ENCODE results near the gene UBB.
A peak's percentile ranks its signal among the peaks of the same experiment; 100 is the strongest.

Gene UBB

DNA sequence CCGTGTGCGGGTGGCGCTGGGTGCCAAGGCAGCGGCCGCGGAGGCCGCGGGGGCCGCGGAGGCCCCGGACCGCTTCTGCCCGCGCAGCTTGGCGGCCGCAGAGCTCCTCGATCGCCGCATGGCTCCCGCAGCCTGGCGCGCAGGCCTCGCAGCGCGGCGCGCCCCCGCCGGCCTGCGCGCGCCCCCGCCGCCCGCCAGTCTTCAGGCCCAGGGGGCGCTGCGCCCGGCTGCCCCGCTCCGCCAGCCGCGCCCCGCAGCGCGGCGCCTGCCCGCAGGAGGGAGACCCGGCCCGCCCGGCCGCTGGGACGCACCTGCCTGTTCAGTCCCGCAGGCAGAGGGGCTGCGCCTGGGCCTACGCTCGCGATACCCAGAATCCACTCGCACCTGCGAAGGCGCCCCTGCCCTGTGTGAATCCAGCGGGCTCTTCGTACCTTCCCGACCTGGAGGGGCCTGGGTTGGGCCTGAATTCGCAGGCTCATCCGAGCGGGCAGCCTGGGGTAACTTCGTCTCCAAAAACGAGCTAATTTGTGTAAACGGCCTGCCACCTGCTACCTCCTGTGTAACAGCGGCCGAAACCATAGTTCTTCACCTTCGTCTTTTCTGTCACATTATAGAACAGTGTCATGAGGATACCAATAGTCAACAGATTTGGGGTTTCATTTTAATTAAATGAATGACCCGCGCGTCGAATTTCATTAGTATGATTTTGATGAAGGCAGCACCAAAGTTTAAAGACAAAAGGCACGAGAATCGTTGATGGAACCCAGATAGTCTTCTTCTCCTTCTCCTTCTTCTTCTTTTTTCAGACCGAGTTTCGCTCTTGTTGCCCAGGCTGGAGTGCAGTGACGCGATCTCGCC is 27.3 kb upstream of the UBB start, which contains the start of gene CENPV:
TSS of gene CENPV (minus strand) at position 153 of the 858 bp plus-strand sequence. CDS start at position 120, 33 bp downstream.
- H3K4me3 ChIP-seq (ENCODE audit: low read depth, low read length), result peak within 1 kb of the TSS; percentile 67
- TF ChIP-seq, protein P1, sequence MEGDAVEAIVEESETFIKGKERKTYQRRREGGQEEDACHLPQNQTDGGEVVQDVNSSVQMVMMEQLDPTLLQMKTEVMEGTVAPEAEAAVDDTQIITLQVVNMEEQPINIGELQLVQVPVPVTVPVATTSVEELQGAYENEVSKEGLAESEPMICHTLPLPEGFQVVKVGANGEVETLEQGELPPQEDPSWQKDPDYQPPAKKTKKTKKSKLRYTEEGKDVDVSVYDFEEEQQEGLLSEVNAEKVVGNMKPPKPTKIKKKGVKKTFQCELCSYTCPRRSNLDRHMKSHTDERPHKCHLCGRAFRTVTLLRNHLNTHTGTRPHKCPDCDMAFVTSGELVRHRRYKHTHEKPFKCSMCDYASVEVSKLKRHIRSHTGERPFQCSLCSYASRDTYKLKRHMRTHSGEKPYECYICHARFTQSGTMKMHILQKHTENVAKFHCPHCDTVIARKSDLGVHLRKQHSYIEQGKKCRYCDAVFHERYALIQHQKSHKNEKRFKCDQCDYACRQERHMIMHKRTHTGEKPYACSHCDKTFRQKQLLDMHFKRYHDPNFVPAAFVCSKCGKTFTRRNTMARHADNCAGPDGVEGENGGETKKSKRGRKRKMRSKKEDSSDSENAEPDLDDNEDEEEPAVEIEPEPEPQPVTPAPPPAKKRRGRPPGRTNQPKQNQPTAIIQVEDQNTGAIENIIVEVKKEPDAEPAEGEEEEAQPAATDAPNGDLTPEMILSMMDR (conservative IDR thresholded peaks at IDR 0.05; ENCODE audit: low read depth, low read length), result peak; percentile 4
- DNase-seq (ENCODE audit: low read depth), result peak; percentile 28

DNA sequence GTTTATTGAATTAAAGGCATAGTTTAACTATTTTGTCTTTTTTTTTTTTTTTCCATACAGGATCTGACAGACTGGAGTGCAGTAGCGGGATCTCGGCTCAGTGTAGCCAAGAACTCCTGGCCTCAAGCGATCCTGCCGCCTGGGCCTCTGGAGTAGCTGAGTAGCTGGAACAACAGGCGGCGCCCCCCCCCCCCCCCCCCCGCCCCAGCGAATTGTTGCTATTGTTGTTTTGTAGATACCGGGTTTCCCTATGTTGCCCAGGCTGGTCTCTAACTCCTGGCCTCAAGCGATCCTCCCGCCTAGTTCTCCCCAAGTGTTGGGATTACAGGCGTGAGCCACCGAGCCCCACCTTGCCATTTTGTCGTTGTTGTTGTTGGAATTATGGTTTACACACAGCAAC is 26.3 kb upstream of the UBB start:
- no peak for DNase-seq (ENCODE audit: low read depth)
- no peak overlapping the region for H3K4me3 ChIP-seq (ENCODE audit: low read depth, low read length)
- TF ChIP-seq, protein P1 (conservative IDR thresholded peaks at IDR 0.05; ENCODE audit: low read depth, low read length), result no peak

DNA sequence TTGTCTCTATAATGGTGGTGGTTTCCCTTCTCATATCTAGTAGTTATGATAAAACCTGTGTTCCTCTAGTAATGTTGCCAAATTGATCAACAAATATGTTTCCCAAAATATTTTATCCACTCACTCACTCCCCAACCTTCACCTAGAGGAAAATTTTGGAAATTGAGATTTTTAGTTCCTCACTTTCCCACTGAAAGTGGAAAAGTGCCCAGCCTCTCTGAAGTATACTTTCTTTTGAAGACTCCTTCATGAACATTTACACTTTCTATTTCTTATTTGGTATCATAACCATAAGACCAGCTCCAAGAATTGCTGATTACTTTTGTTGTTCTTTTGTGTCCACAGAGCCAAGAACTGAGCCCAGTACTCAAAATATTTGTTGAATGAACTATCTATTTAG is 22.5 kb upstream of the UBB start:
- H3K4me3 ChIP-seq (ENCODE audit: low read depth, low read length), result no peak overlapping the region
- TF ChIP-seq, protein P1 (conservative IDR thresholded peaks at IDR 0.05; ENCODE audit: low read depth, low read length), result no peak
- no peak for DNase-seq (ENCODE audit: low read depth)

DNA sequence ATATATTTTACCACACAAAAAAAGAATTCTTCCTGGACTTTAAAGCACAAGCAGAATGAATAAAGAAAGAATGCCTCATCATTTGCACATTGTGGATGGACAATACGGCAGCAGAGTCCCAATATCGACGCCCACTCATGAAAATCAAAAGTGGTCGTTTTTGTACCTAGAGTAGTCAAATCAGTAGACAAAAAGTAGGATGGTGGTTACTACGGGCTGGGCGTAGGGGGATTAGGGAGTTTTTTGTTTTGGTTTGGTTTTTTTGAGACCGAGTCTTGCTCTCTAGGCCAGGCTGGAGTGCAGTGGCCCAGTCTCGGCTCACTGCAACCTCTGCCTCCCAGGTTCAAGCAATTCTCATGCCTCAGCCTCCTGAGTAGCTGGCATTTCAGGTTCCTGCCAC is 19.0 kb upstream of the UBB start:
- DNase-seq (ENCODE audit: low read depth), result no peak
- TF ChIP-seq, protein P1 (conservative IDR thresholded peaks at IDR 0.05; ENCODE audit: low read depth, low read length), result no peak
- H3K4me3 ChIP-seq (ENCODE audit: low read depth, low read length), result no peak overlapping the region

DNA sequence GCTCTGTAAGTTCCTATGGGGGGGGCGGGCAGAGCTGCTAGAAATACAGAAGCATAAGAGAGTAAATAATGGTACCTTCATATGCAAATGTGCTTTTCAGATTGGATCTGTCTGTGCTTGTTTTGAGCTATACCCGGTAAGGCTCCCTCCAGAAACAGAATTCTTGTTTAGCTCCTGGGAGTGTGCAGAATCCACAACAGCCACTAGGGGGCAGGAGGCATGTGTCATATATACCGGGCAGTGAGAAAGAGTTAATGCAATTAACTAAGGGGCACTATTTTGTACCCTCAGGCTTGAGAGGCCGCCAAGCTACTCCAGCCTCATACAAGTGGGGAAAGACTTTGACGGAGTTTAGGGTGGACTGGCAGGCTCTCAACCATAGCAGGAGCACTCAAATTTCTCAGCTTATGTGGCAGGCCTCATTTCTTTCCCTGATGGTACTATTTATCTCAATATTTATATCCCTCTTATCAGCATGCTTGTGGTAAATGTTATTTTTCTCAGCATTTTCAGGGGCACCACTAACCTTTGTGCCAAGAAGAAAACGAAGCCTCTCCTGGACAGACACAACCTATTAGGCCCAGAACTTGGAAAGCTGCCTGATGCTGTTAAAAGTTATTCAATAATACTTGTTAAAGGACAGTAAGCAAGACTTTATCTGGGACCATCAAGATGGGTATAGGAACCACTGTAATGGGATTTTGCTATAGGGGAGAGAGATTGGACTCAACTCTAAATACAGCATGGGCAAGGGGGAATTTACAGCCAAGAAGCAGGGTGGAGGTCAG is 16.9 kb upstream of the UBB start:
- no peak overlapping the region for H3K4me3 ChIP-seq (ENCODE audit: low read depth, low read length)
- TF ChIP-seq, protein P1 (conservative IDR thresholded peaks at IDR 0.05; ENCODE audit: low read depth, low read length), result peak; percentile 94
- peak; percentile 81 for DNase-seq (ENCODE audit: low read depth)

DNA sequence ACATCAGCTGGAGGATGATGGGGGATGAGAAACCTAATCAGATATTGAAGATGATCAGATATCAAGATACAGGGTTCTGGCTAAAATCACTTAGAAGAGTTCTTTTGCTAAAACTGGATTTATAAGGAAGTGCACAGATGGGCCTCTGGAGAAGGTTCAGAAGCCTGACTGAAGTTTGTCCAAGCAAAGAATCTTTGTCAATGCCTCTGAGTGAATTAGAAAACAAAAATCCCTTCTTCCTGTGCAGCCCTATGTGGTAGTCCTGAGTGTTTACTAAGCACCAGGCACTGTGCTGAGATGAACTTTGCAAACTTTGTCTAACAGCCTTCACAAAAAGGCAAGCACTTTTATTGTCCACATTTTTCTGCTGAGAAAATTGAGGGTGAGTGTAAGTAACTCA is 16.3 kb upstream of the UBB start:
- DNase-seq (ENCODE audit: low read depth), result no peak
- H3K4me3 ChIP-seq (ENCODE audit: low read depth, low read length), result no peak overlapping the region

More for the DNA sequence above, 16.3 kb upstream of the UBB start:
- TF ChIP-seq, protein P1 (conservative IDR thresholded peaks at IDR 0.05; ENCODE audit: low read depth, low read length), result no peak
